Stimulated activated CD8-positive, alpha-beta memory T cell treated with anti-CD3 and anti-CD28 coated beads, Interleukin-15, amount 100 ng/mL, for 1 hour (primary cell): Measurements from ENCODE around the gene ADCY9.
"Not testable (repeated sequence)": the region's sequence is repeated elsewhere in the genome, so short reads cannot be mapped to it uniquely, and the experiment has no call there.

ENCODE experiments used
- DNase-seq: peaks from one replicate; pipeline ENCODE4 v3.0.0-alpha.2; 2020; ENCODE audit warnings: low read depth

Gene ADCY9

GRCh38 chr16:3971706-3972105, 144.5 kb downstream of the ADCY9 start:
- no peak for DNase-seq

DNA sequence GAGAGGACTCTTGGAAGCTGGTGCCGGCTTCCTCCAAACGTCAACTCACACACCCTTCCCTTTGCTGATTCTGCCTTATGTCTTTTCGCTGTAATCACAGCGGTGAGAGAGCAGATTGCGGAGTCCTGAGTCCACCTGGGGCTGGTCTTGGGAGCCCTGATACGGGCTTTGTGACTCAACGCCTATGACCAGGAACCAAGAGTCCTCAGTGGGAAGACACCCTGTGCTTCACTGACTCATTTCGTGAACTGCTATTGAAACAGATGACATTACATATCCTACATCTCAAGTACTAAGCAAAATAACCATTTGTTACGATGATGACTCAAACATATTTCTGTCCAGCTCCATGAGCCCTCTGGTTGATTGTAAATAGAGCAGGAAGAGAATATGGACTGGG, 145.0 kb downstream of the ADCY9 start:
- no peak for DNase-seq

DNA sequence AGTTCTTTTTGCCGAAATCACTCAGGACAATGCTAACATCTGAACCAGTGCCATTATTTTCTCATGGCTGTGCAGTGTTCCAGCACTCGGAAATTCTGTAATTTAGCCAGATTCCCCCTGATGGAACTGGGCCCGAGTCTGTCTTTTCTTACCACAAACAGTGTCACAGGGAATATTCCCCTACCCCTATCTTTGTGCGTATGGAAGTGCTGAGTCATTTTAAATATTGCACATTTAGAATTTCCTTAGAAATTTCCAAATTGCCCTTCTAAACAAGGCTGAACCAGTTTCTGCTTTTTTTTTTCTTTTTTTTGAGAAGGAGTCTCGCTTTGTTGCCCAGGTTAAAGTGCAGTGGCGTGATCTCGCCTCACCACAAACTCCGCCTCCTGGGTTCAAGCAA, 147.7 kb downstream of the ADCY9 start:
- DNase-seq: no peak

DNA sequence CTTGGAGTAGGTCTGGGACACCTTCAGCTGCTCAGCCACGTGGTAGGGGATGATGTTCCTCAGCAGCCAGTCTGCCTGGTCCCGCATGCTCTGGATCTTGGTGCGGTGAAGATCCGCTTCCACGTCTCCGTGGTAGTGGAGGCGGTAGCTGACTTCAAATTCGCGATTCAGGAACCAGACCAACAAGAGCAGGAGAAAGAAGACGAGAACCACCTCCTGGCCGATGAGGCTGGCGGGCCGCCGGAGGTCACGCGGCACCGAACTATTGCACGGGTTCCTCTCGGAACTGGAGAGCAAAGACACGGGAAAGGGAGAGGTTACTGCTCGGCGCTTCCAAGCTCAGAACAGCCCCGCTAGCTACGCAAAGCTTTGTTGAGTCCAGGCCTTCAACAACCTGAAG, 149.6 kb downstream of the ADCY9 start:
- no peak for DNase-seq

GRCh38 chr16:3965781-3966582, 150.3 kb downstream of the ADCY9 start:
- no peak for DNase-seq

GRCh38 chr16:3965306-3965705, 150.9 kb downstream of the ADCY9 start:
- DNase-seq: no peak

DNA sequence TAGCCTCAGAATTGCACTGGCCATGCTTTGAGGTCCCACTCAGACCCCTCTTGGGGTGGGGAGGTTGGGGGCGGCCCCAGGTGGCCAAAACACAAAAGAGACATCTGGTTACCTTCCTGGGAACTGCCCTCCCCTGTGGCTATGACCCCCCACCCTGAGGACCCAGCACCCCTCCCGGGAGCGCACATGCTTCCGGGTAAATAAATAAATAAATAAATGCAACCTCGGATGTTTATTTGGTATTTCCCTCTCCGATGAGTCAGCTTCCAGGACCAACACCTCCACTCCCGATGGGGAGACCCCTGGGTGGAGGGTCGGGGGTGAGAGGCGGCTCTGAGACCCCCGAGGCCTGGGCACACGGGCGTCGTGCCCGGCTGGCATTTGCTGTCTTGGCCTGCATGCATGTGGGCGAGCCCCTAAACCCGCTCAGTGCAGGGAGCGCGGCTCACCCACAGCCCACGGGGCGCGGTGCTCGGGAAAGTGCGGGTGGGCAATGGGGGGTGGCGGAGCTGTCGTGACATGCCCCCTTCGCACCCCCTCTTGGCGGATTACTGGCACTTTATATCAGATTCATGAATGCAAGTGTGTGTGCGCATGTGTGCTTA, 151.5 kb downstream of the ADCY9 start:
- DNase-seq: no peak

GRCh38 chr16:3963886-3964685, 152.2 kb downstream of the ADCY9 start:
- DNase-seq: no peak

DNA sequence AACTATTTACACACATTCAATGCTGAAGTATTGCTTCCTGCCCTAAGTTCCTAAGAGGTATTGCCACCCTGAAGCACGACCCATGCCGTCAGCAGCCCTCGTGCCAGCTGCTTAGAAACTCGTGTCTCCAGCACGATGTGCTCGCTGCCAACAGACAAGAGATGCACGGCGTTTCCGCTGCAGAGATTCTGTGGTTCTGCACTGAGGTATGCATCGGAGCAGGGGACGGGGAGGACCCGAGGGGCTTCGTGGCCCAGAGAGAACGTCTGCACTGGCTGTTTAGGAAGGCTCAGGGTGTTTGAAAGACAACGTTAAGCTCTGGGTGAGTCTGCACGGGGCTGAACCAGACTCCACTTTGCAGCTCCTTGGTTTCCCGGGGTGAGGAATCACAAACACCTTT, 153.0 kb downstream of the ADCY9 start:
- DNase-seq: peak; percentile 11

DNA sequence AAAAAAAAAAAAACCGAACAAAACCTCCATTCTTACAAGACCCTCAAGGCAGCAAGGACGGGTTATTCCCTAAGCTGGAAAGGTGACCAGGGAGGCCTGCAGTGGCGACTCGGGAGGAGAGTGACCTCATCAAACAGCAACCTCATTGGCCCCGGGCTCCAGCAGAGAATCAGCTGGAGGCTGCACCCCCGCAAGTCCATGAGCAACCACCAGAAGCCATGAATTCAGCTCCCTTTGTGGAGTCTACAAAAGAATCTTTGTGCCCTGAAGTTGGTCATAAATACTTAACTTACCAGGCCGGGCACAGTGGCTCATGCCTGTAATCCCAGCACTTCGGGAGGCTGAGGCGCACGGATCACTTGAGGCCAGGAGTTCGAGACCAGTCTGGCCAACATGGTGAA, 154.8 kb downstream of the ADCY9 start:
- DNase-seq: no peak

DNA sequence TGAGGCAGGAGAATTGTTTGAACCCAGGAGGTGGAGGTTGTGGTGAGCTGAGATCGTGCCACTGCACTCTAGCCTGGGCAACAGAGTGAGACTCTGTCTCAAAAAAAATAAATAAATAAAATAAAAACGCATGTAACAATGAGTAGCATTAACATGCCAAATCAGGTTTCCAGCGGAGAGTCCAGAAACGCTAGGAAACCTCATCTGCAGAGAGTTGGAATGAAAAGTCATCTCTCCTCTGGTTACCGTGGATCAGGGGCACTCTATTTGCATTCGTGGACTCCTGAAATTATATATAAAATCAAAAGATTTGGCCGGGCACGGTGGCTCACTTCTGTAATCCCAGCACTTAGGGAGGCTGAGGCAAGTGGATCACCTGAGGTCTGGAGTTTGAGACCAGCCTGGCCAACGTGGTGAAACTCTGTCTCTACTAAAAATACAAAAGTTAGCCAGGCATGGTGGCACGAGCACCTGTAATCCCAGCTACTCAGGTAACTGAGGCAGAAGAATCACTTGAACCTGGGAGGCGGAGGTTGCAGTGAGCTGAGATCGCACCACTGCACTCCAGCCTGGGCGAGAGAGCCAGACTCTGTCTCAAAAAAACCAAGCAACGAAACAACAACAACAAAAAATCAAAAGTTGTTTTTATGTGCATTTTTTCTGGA, 156.2 kb downstream of the ADCY9 start:
- DNase-seq: not testable (repeated sequence)

- DNase-seq: no peak
Measured at GRCh38 chr16:3959148-3959547, 157.1 kb downstream of the ADCY9 start.

DNA sequence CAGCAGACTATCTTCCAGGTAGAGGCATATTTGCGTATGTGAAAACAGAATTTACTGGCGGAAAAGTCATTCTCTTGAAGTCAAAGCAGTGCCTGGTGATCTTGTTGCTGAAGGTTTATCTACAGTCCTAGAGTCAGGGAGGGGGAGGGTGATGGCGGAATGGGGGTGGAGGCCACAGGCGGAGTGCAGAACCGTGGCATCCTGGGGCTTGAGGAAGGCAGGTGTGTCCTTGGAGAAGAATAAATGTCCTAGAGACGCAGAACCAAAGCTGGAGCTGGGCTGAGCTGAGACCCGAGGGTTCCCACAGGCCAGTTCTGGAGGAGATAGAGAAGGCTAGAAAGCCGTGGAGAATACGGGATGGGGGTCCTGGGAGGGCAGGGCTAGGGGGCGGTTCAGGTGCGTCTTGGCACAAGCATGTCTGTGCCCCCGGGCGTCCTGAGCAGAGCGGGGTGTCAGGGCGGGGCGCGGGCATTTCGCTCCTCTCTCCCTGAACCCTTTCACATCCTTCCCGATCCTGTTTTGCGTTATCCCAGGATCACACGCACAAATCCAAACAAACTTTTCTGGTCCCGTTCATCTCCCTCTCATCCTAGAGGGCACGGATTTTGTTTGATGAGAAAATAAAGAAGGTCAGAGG, 158.8 kb downstream of the ADCY9 start:
- DNase-seq: no peak

DNA sequence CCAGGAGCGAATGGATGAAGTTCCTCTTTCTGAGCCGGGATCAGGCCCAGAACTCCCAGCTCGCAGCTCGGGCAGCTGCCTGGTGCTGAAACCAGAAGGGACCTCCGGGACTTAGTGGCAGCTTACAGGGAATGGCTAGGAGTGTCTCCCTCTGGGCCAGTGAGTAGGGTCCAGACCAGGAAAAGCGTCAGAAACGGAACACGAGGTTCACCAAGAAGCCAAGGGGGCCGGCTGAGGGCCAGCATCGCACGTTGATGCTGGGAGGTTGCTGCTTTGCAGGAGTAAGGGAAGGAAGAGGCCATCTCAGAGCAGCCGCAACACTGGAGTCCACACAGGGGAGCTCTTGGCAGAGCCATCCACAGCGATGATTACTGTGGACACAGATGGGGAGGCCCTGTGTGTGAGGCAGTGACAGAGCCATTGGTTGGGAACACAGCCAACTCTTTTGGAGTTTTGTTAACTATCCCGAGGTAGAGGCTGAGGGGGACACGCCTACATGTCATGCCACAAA, 161.8 kb downstream of the ADCY9 start:
- DNase-seq: no peak

GRCh38 chr16:3953728-3954410, 162.4 kb downstream of the ADCY9 start:
- DNase-seq: no peak

GRCh38 chr16:3952737-3953131, 163.5 kb downstream of the ADCY9 start:
- no peak for DNase-seq

DNA sequence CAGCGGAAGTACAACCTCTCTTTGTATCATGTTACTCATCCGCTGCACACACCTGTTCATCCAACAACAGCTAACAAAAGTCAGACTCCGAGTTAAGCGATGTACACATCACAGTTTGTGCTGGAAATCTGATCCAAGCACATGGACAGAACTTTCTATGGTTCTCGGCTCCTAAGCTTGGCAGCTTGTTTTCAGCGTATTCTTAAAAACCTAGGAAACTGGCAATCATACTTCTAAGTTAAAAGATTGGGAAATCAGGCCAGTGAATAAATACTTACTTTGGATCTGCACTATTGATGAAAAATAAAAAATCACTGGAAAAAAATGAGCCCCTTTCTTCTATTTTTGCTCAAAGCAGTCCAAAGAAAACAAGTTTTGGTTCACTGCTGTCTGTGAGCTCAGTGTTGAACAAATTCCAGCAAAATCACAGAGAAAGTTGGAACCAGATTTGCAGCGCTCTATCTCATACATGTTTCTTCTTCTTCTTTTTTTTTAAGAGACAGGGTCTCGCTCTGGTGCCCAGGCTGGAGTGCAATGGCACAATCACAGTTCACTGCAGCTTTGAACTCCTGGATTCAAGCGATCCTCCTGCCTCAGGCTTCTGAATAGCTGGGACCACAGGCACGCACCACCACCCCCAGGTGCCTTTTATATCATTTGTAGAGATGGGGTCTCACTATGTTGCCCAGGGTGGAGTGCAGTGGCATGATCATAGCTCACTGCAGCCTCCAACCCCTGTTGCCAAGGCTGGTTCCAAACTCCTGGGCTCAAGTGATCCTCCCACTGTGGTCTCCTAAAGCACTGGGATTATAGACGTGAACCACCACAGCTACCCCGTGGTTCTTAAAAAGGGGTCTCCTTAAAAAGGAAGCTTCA, 164.1 kb downstream of the ADCY9 start:
- no peak for DNase-seq

GRCh38 chr16:3951380-3951779, 164.9 kb downstream of the ADCY9 start:
- not testable (repeated sequence) for DNase-seq

DNA sequence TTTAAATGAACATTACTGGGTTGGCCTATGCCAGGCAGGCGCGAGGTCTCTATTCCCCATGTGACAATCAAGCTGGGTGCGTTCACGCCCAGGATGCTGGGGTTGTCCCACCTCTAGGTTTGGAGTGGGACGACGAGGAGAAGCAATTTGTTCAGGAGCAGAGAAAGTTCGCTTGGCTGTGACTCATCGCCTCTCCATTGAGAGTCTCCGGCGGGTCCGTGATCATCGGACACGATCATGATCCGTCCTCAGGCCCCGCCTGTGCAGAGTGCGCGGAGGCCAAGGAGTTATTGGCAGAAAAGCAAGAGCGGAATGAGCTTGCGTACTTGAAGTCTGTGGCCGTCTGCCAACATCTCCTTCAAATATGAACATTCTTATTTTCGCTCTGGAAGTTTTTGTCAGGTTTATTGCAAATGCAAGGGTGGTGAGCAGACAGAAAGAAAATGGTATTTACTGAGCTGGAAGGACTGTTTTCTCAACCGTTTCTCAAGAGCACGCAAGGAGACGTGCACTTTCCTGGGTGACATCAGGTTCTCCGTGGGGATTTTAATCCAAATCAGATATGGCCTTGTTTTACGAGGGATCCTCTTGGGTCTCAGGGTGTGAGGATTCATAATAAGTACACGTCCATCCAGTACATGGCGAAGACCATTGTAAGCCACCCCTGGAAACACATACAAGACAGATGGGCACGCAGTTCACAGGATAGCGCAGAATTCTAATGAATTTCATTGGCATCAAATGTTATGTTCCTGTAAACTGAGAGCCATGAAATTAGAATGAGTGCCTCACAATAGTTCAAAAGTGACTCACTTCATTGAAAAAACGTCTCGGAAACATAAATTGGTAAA, 165.7 kb downstream of the ADCY9 start:
- no peak for DNase-seq
